ENCODE measurements around the gene RPP40.

GRCh38 chr6:5045416-5045815, 41.6 kb upstream of the RPP40 start:
- TF ChIP-seq GATA2 (IDR thresholded peaks at IDR 0.05; ENCODE audit: low read depth, low read length) (no peak), GATA3 (IDR thresholded peaks at IDR 0.05; ENCODE audit: low read depth, low read length) (no peak)

Data from SH-SY5Y (cell line).